Amniotic stem cell (primary cell): ENCODE measurements around the gene GUF1.

Experiments used
- DNase-seq: peaks from one replicate; lab custom pipeline; 2025; lab: John Stamatoyannopoulos, UW

GUF1 gene, protein sequence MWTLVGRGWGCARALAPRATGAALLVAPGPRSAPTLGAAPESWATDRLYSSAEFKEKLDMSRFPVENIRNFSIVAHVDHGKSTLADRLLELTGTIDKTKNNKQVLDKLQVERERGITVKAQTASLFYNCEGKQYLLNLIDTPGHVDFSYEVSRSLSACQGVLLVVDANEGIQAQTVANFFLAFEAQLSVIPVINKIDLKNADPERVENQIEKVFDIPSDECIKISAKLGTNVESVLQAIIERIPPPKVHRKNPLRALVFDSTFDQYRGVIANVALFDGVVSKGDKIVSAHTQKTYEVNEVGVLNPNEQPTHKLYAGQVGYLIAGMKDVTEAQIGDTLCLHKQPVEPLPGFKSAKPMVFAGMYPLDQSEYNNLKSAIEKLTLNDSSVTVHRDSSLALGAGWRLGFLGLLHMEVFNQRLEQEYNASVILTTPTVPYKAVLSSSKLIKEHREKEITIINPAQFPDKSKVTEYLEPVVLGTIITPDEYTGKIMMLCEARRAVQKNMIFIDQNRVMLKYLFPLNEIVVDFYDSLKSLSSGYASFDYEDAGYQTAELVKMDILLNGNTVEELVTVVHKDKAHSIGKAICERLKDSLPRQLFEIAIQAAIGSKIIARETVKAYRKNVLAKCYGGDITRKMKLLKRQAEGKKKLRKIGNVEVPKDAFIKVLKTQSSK

DNA sequence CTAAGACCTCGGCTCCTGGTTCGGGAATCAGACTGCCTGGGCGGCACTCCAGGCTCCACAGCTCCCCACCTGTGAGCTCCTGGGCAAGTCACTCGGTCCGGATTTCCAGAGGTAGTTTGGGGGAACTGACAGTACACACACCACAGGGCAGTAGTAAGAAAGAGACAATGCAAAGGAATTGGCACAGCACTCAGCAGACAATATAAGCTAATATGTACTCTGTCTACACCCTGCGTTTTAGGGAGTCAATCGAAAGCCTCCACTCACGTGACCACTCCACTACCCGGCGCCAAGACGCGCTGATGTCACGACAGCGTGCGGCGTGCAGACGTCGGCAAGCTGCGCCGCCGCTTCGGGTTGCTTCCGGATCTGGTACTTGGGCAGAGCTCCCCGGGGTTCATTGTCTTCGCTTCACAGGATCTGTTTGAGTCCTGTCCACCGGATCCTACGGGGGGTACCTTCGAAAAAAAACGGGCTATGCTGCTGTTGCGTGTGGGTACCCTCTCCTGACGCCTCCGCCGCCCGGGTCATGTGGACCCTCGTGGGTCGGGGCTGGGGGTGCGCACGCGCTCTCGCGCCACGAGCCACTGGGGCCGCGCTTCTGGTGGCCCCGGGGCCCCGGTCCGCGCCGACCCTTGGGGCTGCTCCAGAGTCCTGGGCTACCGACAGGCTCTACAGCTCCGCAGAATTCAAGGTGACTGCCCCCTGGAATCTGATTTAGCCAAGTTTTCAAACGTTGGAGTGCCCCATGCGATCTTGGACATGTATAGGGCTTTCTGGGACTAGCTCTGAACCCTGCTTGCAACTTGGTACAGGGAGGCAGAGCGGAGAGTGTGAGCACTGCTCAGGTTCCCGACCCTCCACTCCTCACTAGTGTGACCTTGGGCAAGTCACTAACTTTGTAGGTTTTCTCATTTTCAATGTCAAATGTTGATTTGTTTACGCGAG, at the start of gene GUF1:
GUF1 (plus strand) TSS at position 327 of the 948 bp plus-strand sequence; CDS start at position 530, 203 bp downstream.
- DNase-seq, result peak; percentile 51

DNA sequence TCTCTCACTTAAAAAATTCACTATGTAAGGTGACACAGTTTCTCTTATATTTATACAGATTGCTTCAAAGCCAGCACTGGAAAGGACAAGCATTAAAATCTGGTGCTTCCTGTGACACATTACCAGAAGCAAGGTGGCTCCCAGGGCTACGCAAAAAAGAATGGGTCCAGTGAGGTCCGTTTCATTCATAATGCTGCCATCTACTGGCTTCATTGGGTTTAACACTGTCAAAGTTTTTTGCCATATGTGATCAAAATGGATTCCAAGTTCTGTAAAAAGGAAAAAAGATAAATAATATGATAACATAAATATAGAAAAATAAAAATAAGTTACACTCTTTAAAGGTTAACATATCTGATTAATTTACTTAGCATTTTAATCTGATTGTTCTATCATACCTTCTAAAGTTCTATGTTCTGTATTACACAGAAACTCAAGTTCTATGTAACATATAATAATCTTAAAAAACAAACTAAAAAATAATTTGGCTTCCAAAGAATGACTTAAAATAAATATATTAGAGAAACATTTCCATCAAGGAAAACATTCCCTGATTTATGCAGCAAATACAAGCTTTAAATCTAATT, 48.8 kb upstream of the GUF1 start:
- DNase-seq, result no peak

DNA sequence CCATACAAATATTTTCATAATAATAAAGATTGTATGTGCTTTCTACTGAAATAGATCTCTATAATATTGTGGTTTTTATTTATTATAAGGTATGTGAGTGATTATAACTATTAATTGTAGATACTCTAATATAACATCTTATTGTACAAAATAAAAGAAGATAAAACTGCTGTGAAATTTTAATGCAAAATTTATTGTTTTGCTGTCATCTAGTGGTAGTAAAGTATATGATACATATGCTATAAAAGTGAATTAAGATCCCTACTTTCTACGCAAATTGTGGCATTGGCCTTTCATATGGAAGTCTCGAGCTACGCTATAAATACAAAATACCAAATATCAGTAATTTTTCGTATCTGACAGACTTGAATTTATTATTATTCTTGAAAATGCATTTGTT, 46.1 kb upstream of the GUF1 start:
- DNase-seq, result no peak

GRCh38 chr4:44632733-44633132, 45.5 kb upstream of the GUF1 start:
- DNase-seq, result no peak

- DNase-seq, result no peak
These were observed 40.1 kb upstream of the GUF1 start for GRCh38 chr4:44638091-44638490.

DNA sequence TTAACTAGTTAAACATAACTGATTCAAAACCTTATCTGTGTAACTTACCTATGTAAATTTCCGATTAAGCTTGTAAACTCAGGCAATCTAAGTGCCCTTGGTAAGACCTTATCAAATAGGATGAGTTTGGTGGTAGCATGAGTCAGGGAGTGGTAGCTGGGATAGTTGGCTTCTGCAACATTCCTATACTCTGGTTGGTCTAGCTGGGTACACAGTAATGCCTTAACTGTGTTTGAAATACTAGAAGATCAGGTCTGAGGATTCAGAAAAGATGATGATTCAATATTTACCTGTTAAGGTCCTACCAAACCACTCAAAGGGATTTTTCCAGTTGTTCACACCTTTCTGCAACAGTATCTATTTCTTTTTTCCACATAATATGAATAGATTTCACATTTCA, 32.1 kb upstream of the GUF1 start:
- no peak for DNase-seq

DNA sequence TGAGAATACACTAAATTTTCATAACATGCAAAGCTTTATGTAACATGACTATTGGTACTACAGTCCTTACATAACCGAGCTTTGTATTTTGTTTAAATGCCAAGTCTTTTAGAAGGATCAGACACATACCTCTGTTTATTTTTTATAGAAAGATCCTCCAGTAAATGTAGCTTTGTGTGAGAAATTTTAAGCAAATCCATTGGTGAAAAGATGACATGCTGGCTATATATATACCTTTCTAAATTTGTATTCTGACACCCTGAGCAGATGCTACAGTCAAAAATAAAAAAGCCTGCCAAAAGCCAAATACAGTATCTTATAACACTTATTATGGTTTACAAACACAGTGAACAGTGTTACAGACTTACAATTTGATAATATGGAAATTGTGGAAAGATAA, 26.8 kb upstream of the GUF1 start, which contains the start of gene YIPF7:
YIPF7 (minus strand) TSS at position 201 of the 400 bp plus-strand sequence. CDS start 1,525 bp downstream, outside the sequence.
- no peak for DNase-seq

- no peak for DNase-seq
These were observed 26.2 kb upstream of the GUF1 start for GRCh38 chr4:44652002-44652401.

DNA sequence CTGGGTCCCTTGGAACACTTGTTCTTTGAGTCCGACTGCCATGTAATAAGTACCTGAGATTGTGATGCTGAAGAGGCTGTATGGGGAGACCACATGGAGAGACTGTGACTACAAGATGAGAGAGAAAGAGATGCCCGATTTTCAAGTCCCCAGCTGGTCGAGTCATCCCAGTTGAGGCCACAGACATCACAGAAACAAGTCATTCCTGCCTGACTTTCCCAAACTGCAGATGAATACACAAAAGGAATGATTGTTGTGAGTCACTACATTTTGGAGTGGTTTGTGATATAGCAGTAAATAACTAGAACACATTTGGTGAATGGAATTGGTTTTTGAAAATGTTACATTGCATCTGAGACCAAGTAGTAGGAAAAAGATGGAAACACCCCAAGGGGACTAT, 17.8 kb upstream of the GUF1 start:
- DNase-seq, result no peak

GRCh38 chr4:44661940-44662622, 16.1 kb upstream of the GUF1 start:
- DNase-seq, result no peak

- DNase-seq, result no peak
These were observed 15.6 kb upstream of the GUF1 start for GRCh38 chr4:44662623-44663005.

GRCh38 chr4:44663539-44664263, 14.5 kb upstream of the GUF1 start:
- DNase-seq, result no peak

DNA sequence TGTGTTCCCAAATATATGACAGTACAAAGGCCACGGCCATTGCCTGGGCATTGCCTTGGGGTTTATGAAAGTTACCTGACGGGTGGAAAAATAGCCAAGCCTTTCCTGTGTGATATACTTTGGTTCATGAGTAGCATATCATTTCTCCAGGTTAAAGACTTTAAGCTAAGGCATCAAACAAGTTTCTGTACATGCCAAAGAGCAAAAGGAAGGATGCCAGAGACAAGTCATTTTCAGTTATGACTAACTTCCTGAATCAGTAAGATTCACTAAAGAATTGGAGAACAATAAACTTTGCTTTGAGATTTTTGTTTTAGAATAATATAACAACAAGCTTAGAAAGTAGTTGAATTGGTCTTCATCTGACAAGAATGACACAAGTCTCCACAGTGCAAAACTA, 9.7 kb upstream of the GUF1 start:
- no peak for DNase-seq

DNA sequence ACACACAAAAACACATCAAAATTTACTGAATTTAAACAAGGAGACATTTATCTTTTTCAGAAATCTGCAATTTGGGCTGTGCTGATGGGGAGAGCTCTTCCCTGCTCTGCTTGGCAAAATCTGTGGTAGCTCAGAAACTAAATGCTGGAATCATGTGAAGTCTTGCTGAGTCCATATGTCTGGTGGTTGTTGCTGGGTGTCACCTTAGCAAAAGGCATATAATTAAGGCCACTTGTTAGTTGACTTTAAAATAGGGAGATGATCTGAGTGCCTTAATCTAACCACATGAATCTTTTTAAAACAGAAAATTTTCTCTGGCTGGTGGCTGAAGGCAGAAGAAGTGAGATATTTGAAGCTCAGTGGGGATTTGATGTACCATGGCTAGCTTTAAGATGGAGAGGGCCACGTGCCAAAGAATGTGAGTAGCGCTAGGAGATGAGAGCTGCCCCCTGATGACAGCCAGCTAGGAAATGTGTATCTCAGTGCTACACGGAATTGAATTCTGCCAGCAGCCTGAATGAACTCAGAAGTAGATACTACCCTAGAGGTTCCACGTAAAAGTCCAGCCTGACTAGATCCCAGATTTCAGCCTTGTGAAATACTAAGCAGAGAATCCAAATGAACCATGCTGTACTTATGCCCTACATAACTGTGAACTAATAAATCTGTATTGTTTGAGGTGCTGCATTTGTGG, 7.6 kb upstream of the GUF1 start:
- DNase-seq, result no peak

- no peak for DNase-seq
These were observed 6.6 kb upstream of the GUF1 start for GRCh38 chr4:44671636-44672035.

GRCh38 chr4:44674471-44674870, 3.7 kb upstream of the GUF1 start:
- DNase-seq, result no peak

- no peak for DNase-seq
These were observed 2.9 kb upstream of the GUF1 start for GRCh38 chr4:44675366-44675765.

DNA sequence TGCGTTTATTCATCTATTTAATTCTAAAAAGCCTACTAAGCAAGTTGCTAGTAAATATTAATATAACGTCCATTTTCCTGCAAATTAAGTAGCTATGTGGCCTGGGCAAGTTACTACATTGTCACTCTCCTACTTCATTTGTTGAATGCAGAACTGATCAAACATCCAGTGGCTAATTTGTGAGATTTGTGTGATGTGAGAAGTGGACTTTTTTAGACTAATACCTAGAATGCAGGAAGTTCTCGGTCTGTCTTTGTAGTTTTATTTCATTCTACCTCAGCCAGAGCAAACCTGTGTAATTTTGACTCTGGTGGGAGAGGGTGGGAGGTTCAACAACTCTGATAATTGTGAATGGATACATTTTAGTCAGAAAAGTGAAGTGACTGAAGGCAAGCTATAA, 840 bp downstream of the GUF1 start:
- no peak for DNase-seq

GRCh38 chr4:44684648-44685047, 6.4 kb downstream of the GUF1 start:
- no peak for DNase-seq

DNA sequence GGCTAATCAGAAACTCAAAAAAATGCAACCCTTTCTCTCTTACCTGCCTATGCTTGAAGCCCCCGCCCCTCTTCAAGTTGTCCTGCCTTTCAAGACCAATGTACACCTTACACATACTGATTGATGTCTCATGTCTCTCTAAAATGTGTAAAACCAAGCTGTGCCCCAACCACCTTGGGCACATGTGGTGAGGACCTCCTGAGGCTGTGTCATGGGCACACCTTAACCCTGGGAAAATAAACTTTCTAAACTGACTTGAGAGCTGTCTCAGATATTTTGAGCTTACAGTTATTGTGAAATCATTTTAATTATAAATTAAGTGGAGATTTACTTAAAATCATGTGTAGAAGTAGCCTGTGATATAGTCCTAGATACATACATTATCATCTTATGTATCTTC, 22.2 kb downstream of the GUF1 start:
- no peak for DNase-seq
